WTC11 (cell line): Measurements from ENCODE around the gene SPATA3. TPM values are rescaled to one million over a fixed set of nuclear protein-coding genes. Genes with fewer than 3 reads are reported as not detected.
A peak's percentile ranks its signal among the peaks of the same experiment; 100 is the strongest.

Experiments
- ATAC-seq: fragments of 200-7000 bp; cut with Tn5 transposase; 2 replicates; pipeline ENCODE4 v1.10.0; 2021; ENCODE audit warnings: mild to moderate bottlenecking, moderate library complexity
- CTCF ChIA-PET: fragments of 300-600 bp; sonication (Branson Sonifier 250); formaldehyde crosslinking; loops from one replicate; lab custom pipeline; 2021; ENCODE audit warnings: antibody characterized with exemption; lab: Charles Lee
- POLR2A ChIA-PET: fragments of 350-600 bp; sonication (Branson Sonifier 250); formaldehyde crosslinking; loops from one replicate; lab custom pipeline; 2021; ENCODE audit warnings: antibody characterized with exemption; lab: Charles Lee
- DNase-seq: peaks from one replicate; pipeline ENCODE4 v3.0.0; 2021; ENCODE audit warnings: low spot score
- H3K27ac Mint-ChIP-seq: 2 replicates; pipeline ENCODE4 v1.8.0; 2021; ENCODE audit warnings: mixed read lengths
- H3K27me3 Mint-ChIP-seq: 2 replicates; pipeline ENCODE4 v1.8.0; 2021; ENCODE audit warnings: low read depth, mild to moderate bottlenecking, moderate library complexity, mixed read lengths
- H3K36me3 Mint-ChIP-seq: 2 replicates; pipeline ENCODE4 v1.8.0; 2021; ENCODE audit warnings: mixed read lengths
- H3K4me1 Mint-ChIP-seq: 2 replicates; pipeline ENCODE4 v1.8.0; 2022; ENCODE audit warnings: mixed read lengths
- H3K4me3 Mint-ChIP-seq: 2 replicates; pipeline ENCODE4 v1.8.0; 2021; ENCODE audit warnings: mild to moderate bottlenecking, moderate library complexity, mixed read lengths
- H3K9me3 Mint-ChIP-seq: 2 replicates; pipeline ENCODE4 v1.8.0; 2021; ENCODE audit warnings: mixed read lengths
- AR ChIP-seq: fragments of 250-450 bp; sonication (Bioruptor Pico); IDR thresholded peaks from 2 replicates; pipeline ENCODE4 v1.9.0; 2021; ENCODE audit warnings: mild to moderate bottlenecking
- ATF3 ChIP-seq: sonication (generic); formaldehyde crosslinking; conservative IDR thresholded peaks from 2 replicates; pipeline ENCODE4 v1.8.1; 2022; ENCODE audit warnings: mild to moderate bottlenecking, missing genetic modification reagents
- CBFB ChIP-seq: sonication (generic); formaldehyde crosslinking; IDR thresholded peaks from 2 replicates; pipeline ENCODE4 v1.8.1; 2022; ENCODE audit warnings: mild to moderate bottlenecking, low read depth, missing genetic modification reagents
- ESRRA ChIP-seq: sonication (generic); formaldehyde crosslinking; IDR thresholded peaks from 2 replicates; pipeline ENCODE4 v1.8.1; 2022; ENCODE audit warnings: mild to moderate bottlenecking, missing genetic modification reagents, borderline replicate concordance
- FOXK1 ChIP-seq: sonication (generic); formaldehyde crosslinking; IDR thresholded peaks from 2 replicates; pipeline ENCODE4 v1.8.0; 2022; ENCODE audit warnings: mild to moderate bottlenecking, moderate library complexity, missing genetic modification reagents
- IRF1 ChIP-seq: sonication (generic); formaldehyde crosslinking; IDR thresholded peaks from 2 replicates; pipeline ENCODE4 v1.8.0; 2023; ENCODE audit warnings: missing genetic modification reagents
- KAT7 ChIP-seq: sonication (generic); formaldehyde crosslinking; IDR thresholded peaks from 2 replicates; pipeline ENCODE4 v1.8.1; 2023; ENCODE audit warnings: missing genetic modification reagents, mild to moderate bottlenecking, borderline replicate concordance
- MAX ChIP-seq: sonication (generic); formaldehyde crosslinking; IDR thresholded peaks from 2 replicates; pipeline ENCODE4 v1.8.0; 2022; ENCODE audit warnings: mild to moderate bottlenecking, missing genetic modification reagents
- MXD4 ChIP-seq: fragments of 250-450 bp; sonication (Bioruptor Pico); IDR thresholded peaks from 2 replicates; pipeline ENCODE4 v1.8.0; 2021; ENCODE audit warnings: mild to moderate bottlenecking, moderate library complexity, borderline replicate concordance
- NFATC4 ChIP-seq: fragments of 250-450 bp; sonication (Bioruptor Pico); IDR thresholded peaks from 2 replicates; pipeline ENCODE4 v1.9.0; 2021; ENCODE audit warnings: mild to moderate bottlenecking
- NR1H2 ChIP-seq: sonication (generic); formaldehyde crosslinking; IDR thresholded peaks from 2 replicates; pipeline ENCODE4 v1.9.0; 2021; ENCODE audit warnings: mild to moderate bottlenecking, moderate library complexity, missing genetic modification reagents
- NR3C1 ChIP-seq: sonication (generic); formaldehyde crosslinking; conservative IDR thresholded peaks from 2 replicates; pipeline ENCODE4 v1.8.1; 2023; ENCODE audit warnings: low read depth, mild to moderate bottlenecking, missing genetic modification reagents
- RELA ChIP-seq: sonication (generic); formaldehyde crosslinking; IDR thresholded peaks from 2 replicates; pipeline ENCODE4 v1.8.1; 2022; ENCODE audit warnings: missing genetic modification reagents, mild to moderate bottlenecking, borderline replicate concordance
- TEAD1 ChIP-seq: sonication (generic); formaldehyde crosslinking; IDR thresholded peaks from 2 replicates; pipeline ENCODE4 v1.8.0; 2022; ENCODE audit warnings: mild to moderate bottlenecking, missing genetic modification reagents
- USF2 ChIP-seq: sonication (generic); formaldehyde crosslinking; IDR thresholded peaks from 2 replicates; pipeline ENCODE4 v1.8.1; 2023; ENCODE audit warnings: mild to moderate bottlenecking, missing genetic modification reagents, moderate library complexity
- ZNF121 ChIP-seq: sonication (generic); formaldehyde crosslinking; IDR thresholded peaks from 2 replicates; pipeline ENCODE4 v1.8.0; 2023; ENCODE audit warnings: missing genetic modification reagents
- ZNF138 ChIP-seq: sonication (generic); formaldehyde crosslinking; conservative IDR thresholded peaks from 2 replicates; pipeline ENCODE4 v1.8.1; 2022; ENCODE audit warnings: mild to moderate bottlenecking, moderate library complexity, missing genetic modification reagents
- ZNF219 ChIP-seq: sonication (generic); formaldehyde crosslinking; IDR thresholded peaks from 2 replicates; pipeline ENCODE4 v1.8.0; 2023; ENCODE audit warnings: missing genetic modification reagents, mild to moderate bottlenecking, borderline replicate concordance
- ZNF263 ChIP-seq: sonication (generic); formaldehyde crosslinking; IDR thresholded peaks from 2 replicates; pipeline ENCODE4 v1.8.1; 2022; ENCODE audit warnings: low read depth, mild to moderate bottlenecking, moderate library complexity, missing genetic modification reagents
- ZNF317 ChIP-seq: sonication (generic); formaldehyde crosslinking; IDR thresholded peaks from 2 replicates; pipeline ENCODE4 v1.8.1; 2023; ENCODE audit warnings: low read depth, mild to moderate bottlenecking, moderate library complexity, missing genetic modification reagents, borderline replicate concordance
- ZNF396 ChIP-seq: fragments of 250-450 bp; sonication (Bioruptor Pico); IDR thresholded peaks from 2 replicates; pipeline ENCODE4 v1.8.0; 2021; ENCODE audit warnings: mild to moderate bottlenecking, moderate library complexity, borderline replicate concordance
- ZNF416 ChIP-seq: fragments of 250-450 bp; sonication (Bioruptor Pico); IDR thresholded peaks from 2 replicates; pipeline ENCODE4 v1.9.0; 2021; ENCODE audit warnings: mild to moderate bottlenecking, inconsistent platforms
- ZNF532 ChIP-seq: fragments of 250-450 bp; sonication (Bioruptor Pico); IDR thresholded peaks from 2 replicates; pipeline ENCODE4 v1.9.0; 2021; ENCODE audit warnings: mild to moderate bottlenecking, borderline replicate concordance
- ZNF671 ChIP-seq: fragments of 250-450 bp; sonication (Bioruptor Pico); IDR thresholded peaks from 2 replicates; pipeline ENCODE4 v1.8.0; 2021; ENCODE audit warnings: mild to moderate bottlenecking
- ZSCAN18 ChIP-seq: fragments of 250-450 bp; sonication (Bioruptor Pico); IDR thresholded peaks from 2 replicates; pipeline ENCODE4 v2.1.2; 2022; ENCODE audit warnings: mild to moderate bottlenecking, moderate library complexity
- total RNA-seq: library from RNA; stranded (reverse); gene quantifications from 3 replicates; pipeline ENCODE4 v1.2.3, GENCODE V29; 2021

The SPATA3 gene
- total RNA-seq, 1 experiment from 2014 or later: not detected

- no peak overlapping the region for H3K27ac Mint-ChIP-seq
- no peak overlapping the region for H3K4me3 Mint-ChIP-seq
- peaks cover 7% of the 10 kb centered on the region; the same call in 1 of the 2 replicates for H3K27me3 Mint-ChIP-seq
- DNase-seq (no peak), ATAC-seq (0 out of 2 replicates have a peak, but pooled peaks have one; percentile 20)
- ChIA-PET CTCF (interaction anchor here (1.0 to 1.3 kb wide), 3 partner anchors 23 to 140 kb away, joined by 3 to 4 read pairs (median 3); no protein-coding TSS in a partner anchor), POLR2A (no interaction called here)
- TF ChIP-seq CBFB (CRISPR knock-in tag) (no peak), ZNF671 (CRISPR knock-in tag) (no peak), ZNF416 (CRISPR knock-in tag) (no peak), ZNF317 (CRISPR knock-in tag) (no peak), ZNF396 (CRISPR knock-in tag) (no peak), ZNF532 (CRISPR knock-in tag) (no peak), ZNF121 (no peak), ZNF138 (CRISPR knock-in tag) (no peak), ESRRA (CRISPR knock-in tag) (no peak), MXD4 (no peak), MAX (CRISPR knock-in tag) (no peak), ZSCAN18 (CRISPR knock-in tag) (no peak), NFATC4 (CRISPR knock-in tag) (no peak), ZNF219 (CRISPR knock-in tag) (no peak), KAT7 (no peak), RELA (CRISPR knock-in tag) (no peak), IRF1 (CRISPR knock-in tag) (no peak)
- peaks cover 20% of the 10 kb centered on the region for H3K9me3 Mint-ChIP-seq
- H3K4me1 Mint-ChIP-seq: no peaks in the 10 kb centered on the region; the same call in 1 of the 2 replicates
- no peaks in the 10 kb centered on the region for H3K36me3 Mint-ChIP-seq
Observed at GRCh38 chr2:230964136-230964730, 31.7 kb upstream of the SPATA3 start.

GRCh38 chr2:230967113-230967512 is 28.8 kb upstream of the SPATA3 start:
- ChIA-PET CTCF (interaction anchor here (1.0 to 1.1 kb wide), 2 partner anchors 65 to 143 kb away, joined by 3 read pairs; no protein-coding TSS in a partner anchor), POLR2A (no interaction called here)
- H3K9me3 Mint-ChIP-seq: peaks cover 14% of the 10 kb centered on the region
- no peak overlapping the region for H3K4me3 Mint-ChIP-seq
- H3K27me3 Mint-ChIP-seq: no peaks in the 10 kb centered on the region
- DNase-seq: no peak
- no peak overlapping the region for H3K27ac Mint-ChIP-seq
- no peaks in the 10 kb centered on the region for H3K36me3 Mint-ChIP-seq
- no peaks in the 10 kb centered on the region; the same call in 1 of the 2 replicates for H3K4me1 Mint-ChIP-seq
- ATAC-seq: no peak
- TF ChIP-seq CBFB (CRISPR knock-in tag): no peak
- no peak for TF ChIP-seq USF2
- no peak for TF ChIP-seq NR3C1
- TF ChIP-seq TEAD1 (CRISPR knock-in tag): no peak
- TF ChIP-seq ZNF263: no peak
- no peak for TF ChIP-seq NR1H2
- no peak for TF ChIP-seq AR (CRISPR knock-in tag)
- TF ChIP-seq FOXK1 (CRISPR knock-in tag): no peak
- no peak for TF ChIP-seq ATF3 (CRISPR knock-in tag)
- no peak for TF ChIP-seq MXD4
